Natural killer cell (primary cell): Measurements from ENCODE around the gene TBCA. TPM values are rescaled to one million over a fixed set of nuclear protein-coding genes. Genes with fewer than 3 reads are reported as not detected.

Experiments
- ATAC-seq, 3 donors: fragments of 150-1000 bp in 2 of 3; fragments of 200-7000 bp in 1 of 3; cut with Tn5 transposase; 1 replicate in 1 of 3; 2 replicates in 2 of 3; pipeline ENCODE4 v1.10.0; 2021; ENCODE audit warnings: mild to moderate bottlenecking in 2 of 3, moderate library complexity in 2 of 3
- DNase-seq, 2 donors: peaks; one replicate each; pipeline versions ENCODE4 v3.0.0 to v3.0.0-alpha.2; 2013 to 2021; ENCODE audit warnings: mixed read lengths in 1 of 2
- H3K27ac ChIP-seq: one replicate; pipeline ENCODE4 v1.5.1; 2013; ENCODE audit warnings: mild to moderate bottlenecking, low read length
- H3K27me3 ChIP-seq: one replicate; pipeline ENCODE4 v1.6.1; 2013; ENCODE audit warnings: low read length; ENCODE audit not compliant: control insufficient read depth, insufficient read depth
- H3K36me3 ChIP-seq: one replicate; pipeline ENCODE4 v1.6.1; 2013; ENCODE audit warnings: low read length; ENCODE audit not compliant: control insufficient read depth, insufficient read depth
- H3K4me1 ChIP-seq: one replicate; pipeline ENCODE4 v1.6.1; 2013; ENCODE audit warnings: low read length; ENCODE audit not compliant: control insufficient read depth, insufficient read depth
- H3K4me3 ChIP-seq: one replicate; pipeline ENCODE4 v1.5.1; 2013; ENCODE audit warnings: low read length
- H3K9me3 ChIP-seq: one replicate; pipeline ENCODE4 v1.6.1; 2013; ENCODE audit warnings: low read length; ENCODE audit not compliant: control insufficient read depth, insufficient read depth
- H3K27ac Mint-ChIP-seq, 2 donors: one replicate each; pipeline ENCODE4 v1.8.0; 2022; ENCODE audit warnings: mild to moderate bottlenecking in 2 of 2, mixed read lengths in 2 of 2, moderate library complexity in 1 of 2
- H3K27me3 Mint-ChIP-seq, 2 donors: one replicate each; pipeline ENCODE4 v1.8.0; 2022; ENCODE audit warnings: low read depth in 2 of 2, mixed read lengths in 2 of 2
- H3K36me3 Mint-ChIP-seq: one replicate; pipeline ENCODE4 v1.8.0; 2022; ENCODE audit warnings: mixed read lengths
- H3K4me1 Mint-ChIP-seq, 2 donors: one replicate each; pipeline ENCODE4 v1.8.0; 2022; ENCODE audit warnings: mixed read lengths in 2 of 2
- H3K4me3 Mint-ChIP-seq: one replicate; pipeline ENCODE4 v1.8.0; 2022; ENCODE audit warnings: mild to moderate bottlenecking, moderate library complexity, mixed read lengths
- H3K9me3 Mint-ChIP-seq, 2 donors: one replicate each; pipeline ENCODE4 v1.8.0; 2022; ENCODE audit warnings: mixed read lengths in 2 of 2
- CTCF ChIP-seq: fragments of 200-600 bp; IDR thresholded peaks from one replicate; pipeline ENCODE4 v1.8.0; 2022; ENCODE audit warnings: antibody characterized with exemption
- WGBS: methylation state at CpG from one replicate; pipeline ENCODE4 v1.1.7; 2013; ENCODE audit warnings: missing lambda C conversion rate; ENCODE audit not compliant: insufficient coverage; 5-methylcytosine and 5-hydroxymethylcytosine counted together
- intact Hi-C: fragments of 100-400 bp; cut with micrococcal nuclease; formaldehyde crosslinking; loops from one replicate; pipeline ENCODE4 v1.14.2; 2022
- total RNA-seq, 4 donors: library from RNA; stranded (reverse); fragments of 120-200 nt in 1 of 4; gene quantifications; one replicate each; pipeline versions ENCODE4 v1.2.3 to v1.2.4, GENCODE V29; 2013 to 2022

TBCA gene
- total RNA-seq, 3 donors from 2014 or later (not counting 1 experiment from before 2014, with no cell fraction given): 65.0 to 72.3 (median 70.7) TPM

GRCh38 chr5:77658662-77659061 lies 117.5 kb downstream of the TBCA start:
- no peak overlapping the region for H3K4me3 ChIP-seq
- Mint-ChIP-seq H3K4me1 (no peaks in the 10 kb centered on the region), H3K27me3 (peaks cover 43 to 62% of the 10 kb centered on the region in 2 donors), H3K27ac (no peak overlapping the region), H3K9me3 (no peaks in the 10 kb centered on the region), H3K36me3 (no peaks in the 10 kb centered on the region), H3K4me3 (no peak overlapping the region)
- no peaks in the 10 kb centered on the region for H3K36me3 ChIP-seq
- H3K27ac ChIP-seq: no peak overlapping the region
- ATAC-seq: no peak
- no peak for TF ChIP-seq CTCF
- H3K27me3 ChIP-seq: no peaks in the 10 kb centered on the region
- no peak for DNase-seq
- H3K4me1 ChIP-seq: no peaks in the 10 kb centered on the region
- intact Hi-C loops: no loop called here
- no peaks in the 10 kb centered on the region for H3K9me3 ChIP-seq

GRCh38 chr5:77651343-77651742 lies 124.8 kb downstream of the TBCA start:
- Histone ChIP-seq H3K27ac (no peak overlapping the region), H3K4me3 (no peak overlapping the region), H3K4me1 (no peaks in the 10 kb centered on the region), H3K36me3 (no peaks in the 10 kb centered on the region), H3K9me3 (no peaks in the 10 kb centered on the region), H3K27me3 (peaks cover 7% of the 10 kb centered on the region)
- H3K36me3 Mint-ChIP-seq: no peaks in the 10 kb centered on the region
- TF ChIP-seq CTCF: no peak
- WGBS: 62% methylated on average over 2 of the region's 2 CpGs
- intact Hi-C loops: no loop called here
- ATAC-seq: no peak
- no peak for DNase-seq
- H3K27me3 Mint-ChIP-seq: peaks cover 45 to 85% of the 10 kb centered on the region in 2 donors
- no peak overlapping the region for H3K27ac Mint-ChIP-seq
- H3K4me3 Mint-ChIP-seq: no peak overlapping the region
- no peaks in the 10 kb centered on the region for H3K4me1 Mint-ChIP-seq
- H3K9me3 Mint-ChIP-seq: peaks cover 0 to 2% of the 10 kb centered on the region in 2 donors

- intact Hi-C loops: no loop called here
- no peak overlapping the region for H3K27ac Mint-ChIP-seq
Measured at GRCh38 chr5:77650686-77651085, 125.5 kb downstream of the TBCA start.

More at GRCh38 chr5:77650686-77651085, 125.5 kb downstream of the TBCA start:
- no peaks in the 10 kb centered on the region for H3K36me3 Mint-ChIP-seq
- H3K9me3 Mint-ChIP-seq: peaks cover 0 to 2% of the 10 kb centered on the region in 2 donors
- TF ChIP-seq CTCF: no peak
- H3K27me3 Mint-ChIP-seq: peaks cover 48 to 83% of the 10 kb centered on the region in 2 donors
- H3K4me1 Mint-ChIP-seq: no peaks in the 10 kb centered on the region
- no peak for ATAC-seq
- H3K4me3 Mint-ChIP-seq: no peak overlapping the region
- Histone ChIP-seq H3K4me3 (no peak overlapping the region), H3K36me3 (no peaks in the 10 kb centered on the region), H3K27me3 (peaks cover 14% of the 10 kb centered on the region), H3K4me1 (peaks cover 2% of the 10 kb centered on the region), H3K9me3 (no peaks in the 10 kb centered on the region), H3K27ac (no peak overlapping the region)
- 58% methylated on average over 1 of the region's 1 CpG for WGBS
- DNase-seq: no peak
